ENCODE measurements around the gene TMEM259. TPM values are rescaled to one million over a fixed set of nuclear protein-coding genes. Genes with fewer than 3 reads are reported as not detected.
A peak's percentile ranks its signal among the peaks of the same experiment; 100 is the strongest.

The TMEM259 gene
- total RNA-seq, 1 donor from 2014 or later, result 182 TPM

GRCh38 chr19:1064661-1065605 lies 44.0 kb upstream of the TMEM259 start:
- Mint-ChIP-seq H3K4me3 (ENCODE audit: unreplicated experiment) (peak overlapping the region; percentile 37), H3K36me3 (ENCODE audit: low read depth, unreplicated experiment) (peaks cover 5% of the 10 kb centered on the region), H3K9me3 (ENCODE audit: unreplicated experiment) (no peaks in the 10 kb centered on the region), H3K4me1 (ENCODE audit: unreplicated experiment) (peaks cover 6% of the 10 kb centered on the region), H3K27me3 (ENCODE audit: unreplicated experiment) (peaks cover 22% of the 10 kb centered on the region), H3K27ac (ENCODE audit: unreplicated experiment) (no peak overlapping the region)
- TF ChIP-seq CTCF (IDR thresholded peaks at IDR 0.05; ENCODE audit: unreplicated experiment), result peak; percentile 65
- peak; percentile 76 for DNase-seq (ENCODE audit: low spot score)

- Mint-ChIP-seq H3K27me3 (ENCODE audit: unreplicated experiment) (peaks cover 22% of the 10 kb centered on the region), H3K9me3 (ENCODE audit: unreplicated experiment) (no peaks in the 10 kb centered on the region), H3K36me3 (ENCODE audit: low read depth, unreplicated experiment) (peaks cover 5% of the 10 kb centered on the region), H3K4me1 (ENCODE audit: unreplicated experiment) (peaks cover 6% of the 10 kb centered on the region), H3K4me3 (ENCODE audit: unreplicated experiment) (peak overlapping the region; percentile 37), H3K27ac (ENCODE audit: unreplicated experiment) (no peak overlapping the region)
- no peak for DNase-seq (ENCODE audit: low spot score)
- no peak for TF ChIP-seq CTCF (IDR thresholded peaks at IDR 0.05; ENCODE audit: unreplicated experiment)
Measured at GRCh38 chr19:1063909-1064660, 43.2 kb upstream of the TMEM259 start.

- H3K27ac Mint-ChIP-seq (ENCODE audit: unreplicated experiment), result no peak overlapping the region
- H3K9me3 Mint-ChIP-seq (ENCODE audit: unreplicated experiment), result no peaks in the 10 kb centered on the region
- no peak for TF ChIP-seq CTCF (IDR thresholded peaks at IDR 0.05; ENCODE audit: unreplicated experiment)
- peaks cover 5% of the 10 kb centered on the region for H3K36me3 Mint-ChIP-seq (ENCODE audit: low read depth, unreplicated experiment)
- H3K4me1 Mint-ChIP-seq (ENCODE audit: unreplicated experiment), result no peaks in the 10 kb centered on the region
- peaks cover 19% of the 10 kb centered on the region for H3K27me3 Mint-ChIP-seq (ENCODE audit: unreplicated experiment)
- DNase-seq (ENCODE audit: low spot score), result no peak
- H3K4me3 Mint-ChIP-seq (ENCODE audit: unreplicated experiment), result no peak overlapping the region
Measured at GRCh38 chr19:1063030-1063908, 42.3 kb upstream of the TMEM259 start.

GRCh38 chr19:1062387-1063029 lies 41.6 kb upstream of the TMEM259 start:
- H3K9me3 Mint-ChIP-seq (ENCODE audit: unreplicated experiment), result peaks cover 1% of the 10 kb centered on the region
- DNase-seq (ENCODE audit: low spot score), result no peak
- TF ChIP-seq CTCF (IDR thresholded peaks at IDR 0.05; ENCODE audit: unreplicated experiment), result no peak
- peak overlapping the region; percentile 68 for H3K4me3 Mint-ChIP-seq (ENCODE audit: unreplicated experiment)
- H3K4me1 Mint-ChIP-seq (ENCODE audit: unreplicated experiment), result no peaks in the 10 kb centered on the region
- H3K36me3 Mint-ChIP-seq (ENCODE audit: low read depth, unreplicated experiment), result peaks cover 12% of the 10 kb centered on the region
- H3K27me3 Mint-ChIP-seq (ENCODE audit: unreplicated experiment), result peaks cover 18% of the 10 kb centered on the region
- no peak overlapping the region for H3K27ac Mint-ChIP-seq (ENCODE audit: unreplicated experiment)

All from endothelial cell (in vitro differentiated cells).